HepG2 (cell line): ENCODE data around the gene RGP1. TPM values are rescaled to one million over a fixed set of nuclear protein-coding genes. Genes with fewer than 3 reads are reported as not detected.
A peak's percentile ranks its signal among the peaks of the same experiment; 100 is the strongest.

ENCODE experiments used
- ATAC-seq: fragments of 200-7000 bp; cut with Tn5 transposase; 3 replicates; pipeline ENCODE4 v1.9.1; 2020; ENCODE audit warnings: mild to moderate bottlenecking, moderate library complexity
- BruUV-seq: library from RNA; stranded (reverse); fragments of 400-500 nt; replicated peaks from 2 replicates; lab custom pipeline; 2021; lab: Mats Ljungman, UMichigan
- CTCF ChIA-PET: fragments of 300-600 bp; formaldehyde crosslinking; extraction: SDS; loops from one replicate; lab custom pipeline; 2021; ENCODE audit warnings: low total read pairs, inconsistent platforms, low intra/inter-chr PET ratio; lab: Yijun Ruan, JAX
- POLR2A ChIA-PET: fragments of 350-600 bp; sonication (Branson Sonifier 250); formaldehyde crosslinking; loops from one replicate; lab custom pipeline; 2020; ENCODE audit warnings: antibody characterized with exemption, inconsistent platforms; lab: Yijun Ruan, JAX
- DNase-seq: peaks from one replicate; pipeline ENCODE4 v3.0.0-alpha.2; 2015; ENCODE audit warnings: low spot score
- FAIRE-seq: peaks from 3 replicates; lab custom pipeline; 2011; peaks lifted over from hg19 to GRCh38; lab: Jason Lieb, UNC
- H2AFZ ChIP-seq: one replicate; pipeline ENCODE4 v1.6.1; 2011; ENCODE audit warnings: low read length, inconsistent platforms
- H3K27ac ChIP-seq: fragments of 300-600 bp; 3 replicates; pipeline ENCODE4 v1.8.0; 2011; ENCODE audit warnings: mixed run types, mild to moderate bottlenecking, mixed read lengths, low read length, inconsistent platforms; ENCODE audit not compliant: insufficient read depth; ENCODE audit errors: extremely low read length
- H3K27me3 ChIP-seq, 2 experiments: fragments of 200-600 bp in 1 of 2; 2 replicates in 1 of 2; 3 replicates in 1 of 2; pipeline versions ENCODE4 v1.6.0 to v1.8.0; 2011; ENCODE audit warnings: low read length in 2 of 2, mild to moderate bottlenecking in 2 of 2, moderate library complexity in 2 of 2, inconsistent platforms in 1 of 2; ENCODE audit not compliant: insufficient read depth in 2 of 2, control insufficient read depth in 1 of 2
- H3K36me3 ChIP-seq, 2 experiments: fragments of 200-600 bp in 1 of 2; replicated peaks in 1 of 2; 2 replicates in 1 of 2; 3 replicates in 1 of 2; pipeline versions ENCODE4 v1.5.1 to v1.8.0; 2011; ENCODE audit warnings: low read length in 2 of 2, inconsistent platforms in 1 of 2; ENCODE audit not compliant: insufficient read depth in 2 of 2, control insufficient read depth in 1 of 2
- H3K4me1 ChIP-seq: 2 replicates; pipeline ENCODE4 v1.5.1; 2012; ENCODE audit warnings: low read length, inconsistent platforms; ENCODE audit not compliant: insufficient read depth
- H3K4me2 ChIP-seq: 2 replicates; pipeline ENCODE4 v1.6.0; 2011; ENCODE audit warnings: low read depth, low read length, inconsistent platforms
- H3K4me3 ChIP-seq, 3 experiments: fragments of 200-600 bp in 1 of 3; sonication (generic), shearing (Covaris generic) in 1 of 3; replicated peaks in 1 of 3; 2 replicates each; pipeline ENCODE4 v1.5.1; 2011 to 2016; ENCODE audit warnings: low read length in 3 of 3, inconsistent platforms in 2 of 3, low read depth in 2 of 3, mild to moderate bottlenecking in 2 of 3, control low read depth in 1 of 3, mixed read lengths in 1 of 3; ENCODE audit not compliant: insufficient read depth in 1 of 3
- H3K79me2 ChIP-seq: one replicate; pipeline ENCODE4 v1.6.1; 2011; ENCODE audit warnings: low read length, inconsistent platforms; ENCODE audit not compliant: insufficient read depth
- H3K9ac ChIP-seq: 2 replicates; pipeline ENCODE4 v1.6.0; 2011; ENCODE audit warnings: mild to moderate bottlenecking, low read depth, low read length, inconsistent platforms; ENCODE audit not compliant: insufficient read depth
- H3K9me3 ChIP-seq: 2 replicates; pipeline ENCODE4 v1.5.1; 2012; ENCODE audit warnings: mild to moderate bottlenecking, low read length
- H4K20me1 ChIP-seq: 2 replicates; pipeline ENCODE4 v1.6.0; 2011; ENCODE audit warnings: inconsistent platforms, mild to moderate bottlenecking, low read length, moderate library complexity; ENCODE audit not compliant: insufficient read depth
- HMG20B ChIP-seq: conservative IDR thresholded peaks from 2 replicates; pipeline ENCODE4 v1.6.1; 2016; ENCODE audit warnings: missing genetic modification reagents, missing compliant biosample characterization
- RBM22 ChIP-seq: fragments of 200-400 bp; formaldehyde crosslinking; optimal IDR thresholded peaks from 2 replicates; pipeline ENCODE3; 2017; ENCODE audit warnings: mild to moderate bottlenecking, low read length, moderate library complexity
- ZFP37 ChIP-seq: sonication (generic); formaldehyde crosslinking; IDR thresholded peaks from 2 replicates; pipeline ENCODE4 v1.4.0; 2020; ENCODE audit warnings: missing genetic modification reagents, borderline replicate concordance
- ZMYM2 ChIP-seq: sonication (generic); formaldehyde crosslinking; IDR thresholded peaks from 2 replicates; pipeline ENCODE4 v1.8.0; 2022; ENCODE audit warnings: mild to moderate bottlenecking, missing genetic modification reagents
- ZNF253 ChIP-seq: sonication (generic); formaldehyde crosslinking; IDR thresholded peaks from 2 replicates; pipeline ENCODE4 v1.8.0; 2022; ENCODE audit warnings: mild to moderate bottlenecking, missing genetic modification reagents, borderline replicate concordance
- ZNF724P ChIP-seq: sonication (generic); formaldehyde crosslinking; IDR thresholded peaks from 2 replicates; pipeline ENCODE4 v1.8.0; 2022; ENCODE audit warnings: missing genetic modification reagents, borderline replicate concordance
- ZNF776 ChIP-seq: sonication (generic); formaldehyde crosslinking; IDR thresholded peaks from 2 replicates; pipeline ENCODE4 v1.4.0; 2020; ENCODE audit warnings: mild to moderate bottlenecking, missing genetic modification reagents
- ZZZ3 ChIP-seq: sonication (generic); formaldehyde crosslinking; IDR thresholded peaks from 2 replicates; pipeline ENCODE4 v1.4.0; 2020; ENCODE audit warnings: missing genetic modification reagents, mild to moderate bottlenecking, borderline replicate concordance
- WGBS: methylation state at CpG from one replicate; pipeline ENCODE4 v1.1.6; 2017; ENCODE audit warnings: low lambda C conversion rate; 5-methylcytosine and 5-hydroxymethylcytosine counted together
- in situ Hi-C: cut with HindIII; loops from 2 replicates; pipeline ENCODE4 v1.10.0; 2017; ENCODE audit warnings: low pct_unique_long_range_greater_than_20kb; ENCODE audit not compliant: extremely low pct_ligation_motif_present
- intact Hi-C: fragments of 100-400 bp; cut with micrococcal nuclease; formaldehyde crosslinking; loops from one replicate; pipeline ENCODE4 v1.10.0; 2022; ENCODE audit not compliant: unreplicated experiment
- polyA plus RNA-seq, 8 experiments: library from polyadenylated mRNA; depleted of rRNA in 3 of 8; stranded (reverse) in 7 of 8; unstranded in 1 of 8; fragments of >200 nt; fragmentation: Illumina TruSeq in 4 of 8; extraction: Trizol in 4 of 8; gene quantifications; 2 replicates each; pipeline versions ENCODE4 v1.2.1 to v1.2.3, GENCODE V29; 2011 to 2016; ENCODE audit warnings: low read depth in 4 of 8, missing spikeins in 1 of 8, mixed read lengths in 1 of 8; ENCODE audit not compliant: insufficient read depth in 1 of 8
- total RNA-seq, 5 experiments: library from RNA; depleted of rRNA; stranded (reverse); fragments of >200 nt; fragmentation: Illumina TruSeq; extraction: Trizol; gene quantifications; 2 replicates each; pipeline ENCODE4 v1.2.3, GENCODE V29; 2016; ENCODE audit warnings: low read depth in 1 of 5
- TF ChIP-seq, protein P1 (sequence below): IDR thresholded peaks from 2 replicates; pipeline ENCODE4 v1.6.1; 2016; ENCODE audit warnings: low read depth, borderline replicate concordance
- TF ChIP-seq, protein P2 (sequence below): sonication (generic); formaldehyde crosslinking; IDR thresholded peaks from 2 replicates; pipeline ENCODE4 v1.4.0; 2020; ENCODE audit warnings: missing genetic modification reagents

RGP1 gene
- total and polyA plus RNA-seq, 2 of the 13 experiments (the other 11 are each of a cell fraction or from before 2014, with no cell fraction given), result 12.7 to 21.0 TPM

DNA sequence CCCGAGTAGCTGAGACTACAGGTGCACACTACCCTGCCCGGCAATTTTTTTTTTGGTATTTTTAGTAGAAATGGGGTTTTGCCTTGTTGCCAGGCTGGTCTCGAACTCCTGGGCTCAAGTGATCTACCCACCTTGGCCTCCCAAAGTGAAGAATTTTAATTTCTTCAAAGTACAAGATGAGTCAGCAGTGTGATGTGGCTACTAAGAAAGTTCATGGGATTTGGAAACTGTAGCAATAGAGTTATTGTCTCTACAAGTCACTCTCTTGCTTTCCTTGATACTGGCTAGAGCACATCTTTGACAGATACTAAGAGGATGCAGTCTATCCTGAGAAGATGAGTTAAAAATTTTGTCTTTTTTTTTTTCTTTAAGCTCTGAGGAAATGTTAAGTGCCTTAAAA, 15.0 kb upstream of the RGP1 start:
- FAIRE-seq (no peak), DNase-seq (no peak), ATAC-seq (no peak)
- no peak for TF ChIP-seq ZNF724P (CRISPR knock-in tag)
- no peak for TF ChIP-seq ZFP37 (CRISPR knock-in tag)
- no peak for TF ChIP-seq ZZZ3 (CRISPR knock-in tag)
- TF ChIP-seq, protein P1, sequence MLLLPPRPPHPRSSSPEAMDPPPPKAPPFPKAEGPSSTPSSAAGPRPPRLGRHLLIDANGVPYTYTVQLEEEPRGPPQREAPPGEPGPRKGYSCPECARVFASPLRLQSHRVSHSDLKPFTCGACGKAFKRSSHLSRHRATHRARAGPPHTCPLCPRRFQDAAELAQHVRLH (CRISPR knock-in tag), result no peak
- TF ChIP-seq ZNF776 (CRISPR knock-in tag), result no peak
- TF ChIP-seq ZMYM2 (CRISPR knock-in tag), result no peak
- no peak for TF ChIP-seq HMG20B (CRISPR knock-in tag)
- POLR2A ChIA-PET, result interaction anchor here (3.1 kb wide), 1 partner anchor 13 kb away, joined by 43 read pairs; the partner anchor contains the start of genes GBA2 and RGP1
- Histone ChIP-seq H3K79me2 (peaks cover 38% of the 10 kb centered on the region), H3K9me3 (no peaks in the 10 kb centered on the region), H4K20me1 (peaks cover 19% of the 10 kb centered on the region), H3K27me3 (no peaks in the 10 kb centered on the region; a peak in 1 of 5 replicates), H3K27ac (no peak overlapping the region), H3K9ac (no peak overlapping the region), H3K36me3 (peaks cover 26 to 50% of the 10 kb centered on the region in 2 experiments), H2AFZ (no peak overlapping the region), H3K4me2 (no peak overlapping the region), H3K4me3 (no peak overlapping the region), H3K4me1 (peaks cover 35% of the 10 kb centered on the region)
- in situ Hi-C loops (no loop called here), intact Hi-C loops (loop anchor here (5.0 to 10.0 kb wide), 2 partner anchors 93 to 239 kb away; partner anchors contain the start of genes FAM221B, RUSC2 and TMEM8B)
- no TSS peak for BruUV-seq
- CTCF ChIA-PET, result no interaction called here
- 89% methylated on average over 3 of the region's 3 CpGs for WGBS

DNA sequence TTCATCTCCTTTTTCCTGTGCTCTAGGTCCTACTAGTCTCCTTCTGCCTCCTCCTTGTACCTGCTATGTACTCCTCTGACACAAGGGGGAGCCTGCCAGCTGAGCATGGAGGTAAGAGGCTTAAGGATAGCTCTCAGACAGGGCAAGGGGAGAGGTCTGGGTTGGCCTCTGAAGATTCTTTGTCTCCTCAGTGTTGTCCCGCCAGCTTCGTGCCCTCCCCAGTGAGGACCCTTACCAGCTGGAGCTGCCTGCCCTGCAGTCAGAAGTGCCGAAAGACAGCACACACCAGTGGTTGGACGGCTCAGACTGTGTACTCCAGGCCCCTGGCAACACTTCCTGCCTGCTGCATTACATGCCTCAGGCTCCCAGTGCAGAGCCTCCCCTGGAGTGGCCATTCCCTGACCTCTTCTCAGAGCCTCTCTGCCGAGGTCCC, 12.9 kb upstream of the RGP1 start:
- intact Hi-C loops, result loop anchor here (1.0 to 10.0 kb wide), 3 partner anchors 21 to 241 kb away; partner anchors contain the start of gene RUSC2
- ATAC-seq (peak; percentile 29), FAIRE-seq (peak; percentile 73)
- no peak for TF ChIP-seq ZNF253 (CRISPR knock-in tag)
- TF ChIP-seq, protein P2, sequence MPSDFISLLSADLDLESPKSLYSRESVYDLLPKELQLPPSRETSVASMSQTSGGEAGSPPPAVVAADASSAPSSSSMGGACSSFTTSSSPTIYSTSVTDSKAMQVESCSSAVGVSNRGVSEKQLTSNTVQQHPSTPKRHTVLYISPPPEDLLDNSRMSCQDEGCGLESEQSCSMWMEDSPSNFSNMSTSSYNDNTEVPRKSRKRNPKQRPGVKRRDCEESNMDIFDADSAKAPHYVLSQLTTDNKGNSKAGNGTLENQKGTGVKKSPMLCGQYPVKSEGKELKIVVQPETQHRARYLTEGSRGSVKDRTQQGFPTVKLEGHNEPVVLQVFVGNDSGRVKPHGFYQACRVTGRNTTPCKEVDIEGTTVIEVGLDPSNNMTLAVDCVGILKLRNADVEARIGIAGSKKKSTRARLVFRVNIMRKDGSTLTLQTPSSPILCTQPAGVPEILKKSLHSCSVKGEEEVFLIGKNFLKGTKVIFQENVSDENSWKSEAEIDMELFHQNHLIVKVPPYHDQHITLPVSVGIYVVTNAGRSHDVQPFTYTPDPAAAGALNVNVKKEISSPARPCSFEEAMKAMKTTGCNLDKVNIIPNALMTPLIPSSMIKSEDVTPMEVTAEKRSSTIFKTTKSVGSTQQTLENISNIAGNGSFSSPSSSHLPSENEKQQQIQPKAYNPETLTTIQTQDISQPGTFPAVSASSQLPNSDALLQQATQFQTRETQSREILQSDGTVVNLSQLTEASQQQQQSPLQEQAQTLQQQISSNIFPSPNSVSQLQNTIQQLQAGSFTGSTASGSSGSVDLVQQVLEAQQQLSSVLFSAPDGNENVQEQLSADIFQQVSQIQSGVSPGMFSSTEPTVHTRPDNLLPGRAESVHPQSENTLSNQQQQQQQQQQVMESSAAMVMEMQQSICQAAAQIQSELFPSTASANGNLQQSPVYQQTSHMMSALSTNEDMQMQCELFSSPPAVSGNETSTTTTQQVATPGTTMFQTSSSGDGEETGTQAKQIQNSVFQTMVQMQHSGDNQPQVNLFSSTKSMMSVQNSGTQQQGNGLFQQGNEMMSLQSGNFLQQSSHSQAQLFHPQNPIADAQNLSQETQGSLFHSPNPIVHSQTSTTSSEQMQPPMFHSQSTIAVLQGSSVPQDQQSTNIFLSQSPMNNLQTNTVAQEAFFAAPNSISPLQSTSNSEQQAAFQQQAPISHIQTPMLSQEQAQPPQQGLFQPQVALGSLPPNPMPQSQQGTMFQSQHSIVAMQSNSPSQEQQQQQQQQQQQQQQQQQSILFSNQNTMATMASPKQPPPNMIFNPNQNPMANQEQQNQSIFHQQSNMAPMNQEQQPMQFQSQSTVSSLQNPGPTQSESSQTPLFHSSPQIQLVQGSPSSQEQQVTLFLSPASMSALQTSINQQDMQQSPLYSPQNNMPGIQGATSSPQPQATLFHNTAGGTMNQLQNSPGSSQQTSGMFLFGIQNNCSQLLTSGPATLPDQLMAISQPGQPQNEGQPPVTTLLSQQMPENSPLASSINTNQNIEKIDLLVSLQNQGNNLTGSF (CRISPR knock-in tag), result no peak
- peak; percentile 73 for TF ChIP-seq RBM22

More for the DNA sequence above, 12.9 kb upstream of the RGP1 start:
- H2AFZ ChIP-seq, result no peak overlapping the region
- no peaks in the 10 kb centered on the region; a peak in 1 of 5 replicates for H3K27me3 ChIP-seq
- peak overlapping the region; percentile 3 for H3K27ac ChIP-seq
- no TSS peak for BruUV-seq
- H3K9me3 ChIP-seq, result no peaks in the 10 kb centered on the region
- no peak overlapping the region for H3K4me3 ChIP-seq
- H3K36me3 ChIP-seq, result peaks cover 41 to 71% of the 10 kb centered on the region in 2 experiments
- WGBS, result 91% methylated on average over 4 of the region's 5 CpGs
- no peaks in the 10 kb centered on the region; the same call in 1 of the 2 replicates for H4K20me1 ChIP-seq
- peak; percentile 73 for DNase-seq
- peaks cover 17% of the 10 kb centered on the region for H3K79me2 ChIP-seq
- in situ Hi-C loops, result no loop called here
- CTCF ChIA-PET, result no interaction called here
- H3K4me2 ChIP-seq, result no peak overlapping the region
- H3K4me1 ChIP-seq, result peaks cover 13% of the 10 kb centered on the region
- POLR2A ChIA-PET, result interaction anchor here (1.0 to 3.1 kb wide), 3 partner anchors 9 to 78 kb away, joined by 4 to 43 read pairs (median 7); partner anchors contain the start of genes GBA2, HINT2 and RGP1
- H3K9ac ChIP-seq, result no peak overlapping the region
